H1 (cell line): ENCODE data around the gene NUP62CL. TPM values are rescaled to one million over a fixed set of nuclear protein-coding genes. Genes with fewer than 3 reads are reported as not detected.

Experiments used
- CTCF ChIA-PET: fragments of 300-600 bp; sonication (Branson Sonifier 250); formaldehyde crosslinking; loops from one replicate; lab custom pipeline; 2021; ENCODE audit not compliant: partially characterized antibody; lab: Charles Lee
- POLR2A ChIA-PET: fragments of 300-600 bp; sonication (Branson Sonifier 250); formaldehyde crosslinking; loops from one replicate; lab custom pipeline; 2021; ENCODE audit warnings: inconsistent platforms; ENCODE audit not compliant: partially characterized antibody; lab: Charles Lee
- DNase-seq, 2 experiments: peaks; one replicate each; pipeline versions ENCODE4 v3.0.0 to v3.0.0-alpha.2; 2010 to 2022; ENCODE audit warnings: low spot score in 2 of 2, low read depth in 1 of 2, mixed read lengths in 1 of 2
- FAIRE-seq: peaks from 2 replicates; lab custom pipeline; 2011; peaks lifted over from hg19 to GRCh38; lab: Jason Lieb, UNC
- H2AFZ ChIP-seq: 2 replicates; pipeline ENCODE4 v1.8.1; 2012; ENCODE audit warnings: low read length, inconsistent platforms
- H2AK5ac ChIP-seq: 2 replicates; pipeline ENCODE4 v1.6.1; 2013; ENCODE audit warnings: low read depth, low read length
- H2BK120ac ChIP-seq: replicated peaks from 2 replicates; pipeline ENCODE3; 2013; ENCODE audit warnings: low read depth, low read length, inconsistent platforms
- H2BK12ac ChIP-seq: 2 replicates; pipeline ENCODE4 v1.6.1; 2013; ENCODE audit warnings: low read depth, low read length
- H2BK15ac ChIP-seq: 2 replicates; pipeline ENCODE4 v1.6.1; 2013; ENCODE audit warnings: low read length
- H2BK20ac ChIP-seq: 2 replicates; pipeline ENCODE4 v1.6.1; 2013; ENCODE audit warnings: low read length
- H2BK5ac ChIP-seq: 2 replicates; pipeline ENCODE4 v1.6.1; 2013; ENCODE audit warnings: low read depth, low read length
- H3K14ac ChIP-seq: 2 replicates; pipeline ENCODE4 v1.6.1; 2013; ENCODE audit warnings: inconsistent platforms; ENCODE audit not compliant: insufficient read length
- H3K18ac ChIP-seq: 2 replicates; pipeline ENCODE4 v1.6.1; 2013; ENCODE audit warnings: low read length; ENCODE audit errors: extremely low read depth
- H3K23ac ChIP-seq: 2 replicates; pipeline ENCODE4 v1.6.1; 2013; ENCODE audit warnings: inconsistent platforms; ENCODE audit not compliant: insufficient read length
- H3K23me2 ChIP-seq: 2 replicates; pipeline ENCODE4 v1.6.1; 2013; ENCODE audit warnings: low read depth, low read length
- H3K27ac ChIP-seq: 2 replicates; pipeline ENCODE4 v1.6.1; 2011; ENCODE audit warnings: low read depth, low read length, inconsistent platforms
- H3K27me3 ChIP-seq, 4 experiments: replicated peaks in 1 of 4; 1 replicate in 1 of 4; 2 replicates in 3 of 4; pipeline versions ENCODE4 v1.6.1 to v1.8.1; 2011 to 2013; ENCODE audit warnings: low read length in 3 of 4, mild to moderate bottlenecking in 3 of 4, inconsistent platforms in 2 of 4, mixed read lengths in 2 of 4, moderate library complexity in 1 of 4; ENCODE audit not compliant: control insufficient read depth in 3 of 4, insufficient read depth in 3 of 4; ENCODE audit errors: extremely low read depth in 1 of 4
- H3K36me3 ChIP-seq, 4 experiments: 2 replicates each; pipeline versions ENCODE4 v1.6.1 to v1.8.1; 2011 to 2013; ENCODE audit warnings: mild to moderate bottlenecking in 4 of 4, low read length in 3 of 4, moderate library complexity in 2 of 4, control low read depth in 1 of 4, inconsistent platforms in 1 of 4; ENCODE audit not compliant: insufficient read depth in 4 of 4, control insufficient read depth in 2 of 4
- H3K4ac ChIP-seq: replicated peaks from 2 replicates; pipeline ENCODE3; 2013; ENCODE audit warnings: low read length, low read depth, mixed read lengths, inconsistent platforms; ENCODE audit not compliant: insufficient read length
- H3K4me1 ChIP-seq, 4 experiments: replicated peaks in 1 of 4; 1 replicate in 1 of 4; 2 replicates in 3 of 4; pipeline versions ENCODE4 v1.6.1 to v1.8.1; 2011 to 2013; ENCODE audit warnings: low read length in 3 of 4, inconsistent platforms in 2 of 4, mixed read lengths in 1 of 4; ENCODE audit not compliant: insufficient read depth in 4 of 4, control insufficient read depth in 3 of 4
- H3K4me2 ChIP-seq, 2 experiments: 2 replicates each; pipeline versions ENCODE4 v1.6.1 to v1.8.1; 2011 to 2013; ENCODE audit warnings: low read depth in 2 of 2, low read length in 2 of 2, control low read depth in 1 of 2, inconsistent platforms in 1 of 2, mild to moderate bottlenecking in 1 of 2; ENCODE audit not compliant: insufficient read depth in 1 of 2
- H3K4me3 ChIP-seq, 4 experiments: fragments of 200-600, 300-600 bp in 1 of 4; sonication (generic), shearing (Covaris generic), sonication (Bioruptor Twin) in 1 of 4; 2 replicates each; pipeline versions ENCODE4 v1.5.1 to v1.8.1; 2011 to 2016; ENCODE audit warnings: low read length in 4 of 4, low read depth in 3 of 4, control low read depth in 2 of 4, inconsistent platforms in 2 of 4, mild to moderate bottlenecking in 2 of 4, mixed read lengths in 1 of 4, moderate library complexity in 1 of 4; ENCODE audit not compliant: insufficient read depth in 2 of 4; ENCODE audit errors: extremely low read depth in 1 of 4
- H3K56ac ChIP-seq: replicated peaks from 2 replicates; pipeline ENCODE3; 2013; ENCODE audit warnings: low read depth, mild to moderate bottlenecking, mixed read lengths, low read length, inconsistent platforms; ENCODE audit not compliant: insufficient read length
- H3K79me1 ChIP-seq: 2 replicates; pipeline ENCODE4 v1.6.1; 2013; ENCODE audit warnings: low read depth, low read length, control low read depth
- H3K79me2 ChIP-seq, 2 experiments: 2 replicates each; pipeline versions ENCODE4 v1.6.1 to v1.8.1; 2012 to 2013; ENCODE audit warnings: low read length in 2 of 2, mild to moderate bottlenecking in 2 of 2, inconsistent platforms in 1 of 2; ENCODE audit not compliant: insufficient read depth in 2 of 2, control insufficient read depth in 1 of 2
- H3K9ac ChIP-seq, 4 experiments: replicated peaks in 1 of 4; 1 replicate in 1 of 4; 2 replicates in 3 of 4; pipeline versions ENCODE4 v1.6.1 to v1.8.1; 2011 to 2013; ENCODE audit warnings: low read depth in 3 of 4, low read length in 3 of 4, control low read depth in 2 of 4, mild to moderate bottlenecking in 2 of 4, moderate library complexity in 2 of 4, inconsistent platforms in 1 of 4; ENCODE audit errors: extremely low read depth in 1 of 4
- H3K9me3 ChIP-seq, 2 experiments: 2 replicates each; pipeline versions ENCODE4 v1.6.1 to v1.8.1; 2012 to 2013; ENCODE audit warnings: mild to moderate bottlenecking in 2 of 2, moderate library complexity in 2 of 2, control low read depth in 1 of 2, inconsistent platforms in 1 of 2, low read depth in 1 of 2, low read length in 1 of 2, mixed read lengths in 1 of 2; ENCODE audit not compliant: insufficient read depth in 2 of 2
- H4K20me1 ChIP-seq, 2 experiments: replicated peaks in 1 of 2; 2 replicates each; pipeline versions ENCODE3 to v1.8.1; 2011 to 2013; ENCODE audit warnings: inconsistent platforms in 2 of 2, low read length in 2 of 2, mild to moderate bottlenecking in 1 of 2; ENCODE audit not compliant: insufficient read depth in 2 of 2, control insufficient read depth in 1 of 2
- H4K5ac ChIP-seq: 2 replicates; pipeline ENCODE4 v1.6.1; 2013; ENCODE audit warnings: low read length, low read depth, mixed read lengths, inconsistent platforms; ENCODE audit not compliant: insufficient read length
- H4K8ac ChIP-seq: 2 replicates; pipeline ENCODE4 v1.8.0; 2013; ENCODE audit warnings: mild to moderate bottlenecking, moderate library complexity, low read length, inconsistent platforms; ENCODE audit not compliant: insufficient read depth; ENCODE audit errors: extremely low read depth
- H4K91ac ChIP-seq: replicated peaks from 2 replicates; pipeline ENCODE3; 2013; ENCODE audit warnings: low read length, mixed read lengths, inconsistent platforms; ENCODE audit not compliant: insufficient read length
- WGBS, 2 experiments: shearing (Covaris generic) in 1 of 2; methylation state at CpG; one replicate each; pipeline versions ENCODE4 v1.1.6 to v1.1.7; 2013 to 2015; ENCODE audit warnings: low lambda C conversion rate in 2 of 2, mixed read lengths in 2 of 2, inconsistent platforms in 1 of 2, low coverage in 1 of 2, missing lambda C conversion rate in 1 of 2; ENCODE audit not compliant: insufficient replicate concordance in 2 of 2, insufficient coverage in 1 of 2, insufficient read length in 1 of 2; ENCODE audit errors: extremely low coverage in 1 of 2, missing lambda C conversion rate in 1 of 2; 5-methylcytosine and 5-hydroxymethylcytosine counted together
- polyA plus RNA-seq, 7 experiments: library from polyadenylated mRNA; depleted of rRNA in 3 of 7; stranded (reverse) in 5 of 7; unstranded in 2 of 7; fragments of >200 nt in 5 of 7; fragments of 200-250 nt in 2 of 7; gene quantifications; 1 replicate in 5 of 7; 2 replicates in 1 of 7; 4 replicates in 1 of 7; pipeline versions ENCODE4 v1.2.1 to v1.2.3, GENCODE V29; 2011 to 2013; ENCODE audit warnings: missing spikeins in 2 of 7, mixed read lengths in 2 of 7
- total RNA-seq: library from RNA; stranded (reverse); fragmentation: NEBNext Ultra II Directional; extraction: Animal tissue kit (Norgen Biotek cat#: 25700); gene quantifications from 2 replicates; pipeline ENCODE4 v1.2.1, GENCODE V29; 2021
- TF ChIP-seq, protein P1 (sequence below): fragments of 300-600 bp; sonication (generic); IDR thresholded peaks from 2 replicates; pipeline ENCODE4 v1.7.1; 2012; ENCODE audit warnings: low read length, moderate library complexity, mild to moderate bottlenecking, inconsistent platforms; ENCODE audit not compliant: insufficient replicate concordance

The NUP62CL gene
- total and polyA plus RNA-seq, 2 of the 8 experiments (the other 6 are each of a cell fraction or from before 2014, with no cell fraction given), result 3.3 to 6.2 TPM

DNA sequence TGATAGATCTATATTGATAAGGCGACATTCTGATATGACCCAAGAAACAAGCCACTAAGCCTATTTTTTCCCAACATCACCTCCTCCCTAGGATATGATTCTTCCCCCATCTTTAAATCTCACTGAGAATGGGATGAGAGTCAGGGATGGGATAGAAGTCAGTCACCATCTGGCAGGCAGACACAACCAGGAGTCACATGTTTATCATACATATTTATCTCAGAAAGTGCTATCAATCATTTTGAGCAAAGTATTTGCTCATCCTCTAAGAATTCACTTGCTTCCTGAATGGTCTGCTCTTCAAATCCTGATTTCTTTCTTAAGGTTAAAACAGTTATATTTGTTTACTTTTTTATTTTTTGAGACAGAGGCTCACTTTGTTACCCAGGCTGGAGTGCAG lies 20.5 kb upstream of the NUP62CL start:
- Histone ChIP-seq H3K23ac (no peak overlapping the region), H2AK5ac (no peak overlapping the region), H2AFZ (no peak overlapping the region), H3K9me3 (no peaks in the 10 kb centered on the region), H4K8ac (no peak overlapping the region), H3K23me2 (no peaks in the 10 kb centered on the region), H3K14ac (no peak overlapping the region), H2BK20ac (no peak overlapping the region), H4K20me1 (no peaks in the 10 kb centered on the region), H3K79me2 (no peaks in the 10 kb centered on the region), H3K56ac (no peak overlapping the region), H3K9ac (no peak overlapping the region), H3K4ac (no peak overlapping the region), H2BK12ac (no peak overlapping the region), H4K5ac (no peak overlapping the region), H3K18ac (no peak overlapping the region), H3K27me3 (no peaks in the 10 kb centered on the region), H3K27ac (no peak overlapping the region), H2BK120ac (no peak overlapping the region), H3K4me3 (no peak overlapping the region), H3K36me3 (no peaks in the 10 kb centered on the region), H3K4me1 (no peaks in the 10 kb centered on the region), H2BK15ac (no peak overlapping the region), H4K91ac (no peak overlapping the region), H2BK5ac (no peak overlapping the region), H3K4me2 (no peak overlapping the region), H3K79me1 (no peaks in the 10 kb centered on the region)
- 100% methylated on average over 1 of the region's 1 CpG; no CpG with 5 or more reads in 1 of the 2 experiments for WGBS, 2 experiments
- ChIA-PET CTCF (no interaction called here), POLR2A (no interaction called here)
- FAIRE-seq (no peak), DNase-seq (no peak)
- TF ChIP-seq, protein P1, sequence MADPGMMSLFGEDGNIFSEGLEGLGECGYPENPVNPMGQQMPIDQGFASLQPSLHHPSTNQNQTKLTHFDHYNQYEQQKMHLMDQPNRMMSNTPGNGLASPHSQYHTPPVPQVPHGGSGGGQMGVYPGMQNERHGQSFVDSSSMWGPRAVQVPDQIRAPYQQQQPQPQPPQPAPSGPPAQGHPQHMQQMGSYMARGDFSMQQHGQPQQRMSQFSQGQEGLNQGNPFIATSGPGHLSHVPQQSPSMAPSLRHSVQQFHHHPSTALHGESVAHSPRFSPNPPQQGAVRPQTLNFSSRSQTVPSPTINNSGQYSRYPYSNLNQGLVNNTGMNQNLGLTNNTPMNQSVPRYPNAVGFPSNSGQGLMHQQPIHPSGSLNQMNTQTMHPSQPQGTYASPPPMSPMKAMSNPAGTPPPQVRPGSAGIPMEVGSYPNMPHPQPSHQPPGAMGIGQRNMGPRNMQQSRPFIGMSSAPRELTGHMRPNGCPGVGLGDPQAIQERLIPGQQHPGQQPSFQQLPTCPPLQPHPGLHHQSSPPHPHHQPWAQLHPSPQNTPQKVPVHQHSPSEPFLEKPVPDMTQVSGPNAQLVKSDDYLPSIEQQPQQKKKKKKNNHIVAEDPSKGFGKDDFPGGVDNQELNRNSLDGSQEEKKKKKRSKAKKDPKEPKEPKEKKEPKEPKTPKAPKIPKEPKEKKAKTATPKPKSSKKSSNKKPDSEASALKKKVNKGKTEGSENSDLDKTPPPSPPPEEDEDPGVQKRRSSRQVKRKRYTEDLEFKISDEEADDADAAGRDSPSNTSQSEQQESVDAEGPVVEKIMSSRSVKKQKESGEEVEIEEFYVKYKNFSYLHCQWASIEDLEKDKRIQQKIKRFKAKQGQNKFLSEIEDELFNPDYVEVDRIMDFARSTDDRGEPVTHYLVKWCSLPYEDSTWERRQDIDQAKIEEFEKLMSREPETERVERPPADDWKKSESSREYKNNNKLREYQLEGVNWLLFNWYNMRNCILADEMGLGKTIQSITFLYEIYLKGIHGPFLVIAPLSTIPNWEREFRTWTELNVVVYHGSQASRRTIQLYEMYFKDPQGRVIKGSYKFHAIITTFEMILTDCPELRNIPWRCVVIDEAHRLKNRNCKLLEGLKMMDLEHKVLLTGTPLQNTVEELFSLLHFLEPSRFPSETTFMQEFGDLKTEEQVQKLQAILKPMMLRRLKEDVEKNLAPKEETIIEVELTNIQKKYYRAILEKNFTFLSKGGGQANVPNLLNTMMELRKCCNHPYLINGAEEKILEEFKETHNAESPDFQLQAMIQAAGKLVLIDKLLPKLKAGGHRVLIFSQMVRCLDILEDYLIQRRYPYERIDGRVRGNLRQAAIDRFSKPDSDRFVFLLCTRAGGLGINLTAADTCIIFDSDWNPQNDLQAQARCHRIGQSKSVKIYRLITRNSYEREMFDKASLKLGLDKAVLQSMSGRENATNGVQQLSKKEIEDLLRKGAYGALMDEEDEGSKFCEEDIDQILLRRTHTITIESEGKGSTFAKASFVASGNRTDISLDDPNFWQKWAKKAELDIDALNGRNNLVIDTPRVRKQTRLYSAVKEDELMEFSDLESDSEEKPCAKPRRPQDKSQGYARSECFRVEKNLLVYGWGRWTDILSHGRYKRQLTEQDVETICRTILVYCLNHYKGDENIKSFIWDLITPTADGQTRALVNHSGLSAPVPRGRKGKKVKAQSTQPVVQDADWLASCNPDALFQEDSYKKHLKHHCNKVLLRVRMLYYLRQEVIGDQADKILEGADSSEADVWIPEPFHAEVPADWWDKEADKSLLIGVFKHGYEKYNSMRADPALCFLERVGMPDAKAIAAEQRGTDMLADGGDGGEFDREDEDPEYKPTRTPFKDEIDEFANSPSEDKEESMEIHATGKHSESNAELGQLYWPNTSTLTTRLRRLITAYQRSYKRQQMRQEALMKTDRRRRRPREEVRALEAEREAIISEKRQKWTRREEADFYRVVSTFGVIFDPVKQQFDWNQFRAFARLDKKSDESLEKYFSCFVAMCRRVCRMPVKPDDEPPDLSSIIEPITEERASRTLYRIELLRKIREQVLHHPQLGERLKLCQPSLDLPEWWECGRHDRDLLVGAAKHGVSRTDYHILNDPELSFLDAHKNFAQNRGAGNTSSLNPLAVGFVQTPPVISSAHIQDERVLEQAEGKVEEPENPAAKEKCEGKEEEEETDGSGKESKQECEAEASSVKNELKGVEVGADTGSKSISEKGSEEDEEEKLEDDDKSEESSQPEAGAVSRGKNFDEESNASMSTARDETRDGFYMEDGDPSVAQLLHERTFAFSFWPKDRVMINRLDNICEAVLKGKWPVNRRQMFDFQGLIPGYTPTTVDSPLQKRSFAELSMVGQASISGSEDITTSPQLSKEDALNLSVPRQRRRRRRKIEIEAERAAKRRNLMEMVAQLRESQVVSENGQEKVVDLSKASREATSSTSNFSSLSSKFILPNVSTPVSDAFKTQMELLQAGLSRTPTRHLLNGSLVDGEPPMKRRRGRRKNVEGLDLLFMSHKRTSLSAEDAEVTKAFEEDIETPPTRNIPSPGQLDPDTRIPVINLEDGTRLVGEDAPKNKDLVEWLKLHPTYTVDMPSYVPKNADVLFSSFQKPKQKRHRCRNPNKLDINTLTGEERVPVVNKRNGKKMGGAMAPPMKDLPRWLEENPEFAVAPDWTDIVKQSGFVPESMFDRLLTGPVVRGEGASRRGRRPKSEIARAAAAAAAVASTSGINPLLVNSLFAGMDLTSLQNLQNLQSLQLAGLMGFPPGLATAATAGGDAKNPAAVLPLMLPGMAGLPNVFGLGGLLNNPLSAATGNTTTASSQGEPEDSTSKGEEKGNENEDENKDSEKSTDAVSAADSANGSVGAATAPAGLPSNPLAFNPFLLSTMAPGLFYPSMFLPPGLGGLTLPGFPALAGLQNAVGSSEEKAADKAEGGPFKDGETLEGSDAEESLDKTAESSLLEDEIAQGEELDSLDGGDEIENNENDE, result no peak
